Activated CD8-positive, alpha-beta memory T cell treated with anti-CD3 and anti-CD28 coated beads for 4 hours (primary cell): ENCODE results near the gene CCDC178.
"Not testable (repeated sequence)": the region's sequence is repeated elsewhere in the genome, so short reads cannot be mapped to it uniquely, and the experiment has no call there.

Experiments
- DNase-seq, 2 donors: peaks; one replicate each; pipeline ENCODE4 v3.0.0-alpha.2; 2020; ENCODE audit warnings: low read depth in 2 of 2

The CCDC178 gene

DNA sequence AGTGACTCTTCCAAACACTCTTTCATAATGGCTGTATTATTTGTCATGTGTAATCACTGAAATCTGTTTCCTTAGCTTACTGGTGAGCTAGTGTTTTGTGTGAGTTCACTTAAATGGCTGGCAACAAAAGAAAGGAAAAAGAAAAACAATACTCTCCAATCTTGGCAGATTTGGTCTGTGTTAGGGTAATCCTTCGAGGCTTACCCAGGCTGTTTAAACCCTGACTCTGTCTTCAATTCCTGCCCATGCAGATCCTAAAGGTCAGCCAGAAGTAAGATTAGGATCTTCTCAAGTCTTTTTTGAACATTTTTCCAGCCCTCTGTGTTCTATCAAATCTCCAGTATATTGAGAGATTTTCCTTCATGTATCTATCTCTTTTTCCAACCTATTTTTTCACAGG lies 85.3 kb downstream of the CCDC178 start:
- DNase-seq, result no peak

DNA sequence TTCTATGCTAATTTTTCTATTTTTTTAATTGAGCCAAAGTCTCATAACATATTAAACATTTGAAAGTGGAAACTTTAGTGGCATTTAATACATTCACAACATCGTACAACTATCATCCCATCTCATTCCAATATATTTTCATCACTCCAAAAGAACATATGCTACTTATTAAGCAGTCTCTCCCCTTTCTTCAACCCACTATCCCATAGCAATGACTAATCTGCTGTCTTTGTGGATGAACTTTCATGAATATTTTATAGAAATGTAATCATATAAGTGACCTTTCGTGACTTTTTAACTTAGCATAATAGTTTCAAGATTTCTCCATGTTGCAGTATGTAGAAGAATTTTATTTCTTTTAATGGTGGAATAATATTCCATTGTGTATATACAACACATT lies 90.3 kb downstream of the CCDC178 start:
- no peak for DNase-seq

GRCh38 chr18:33339733-33340132 lies 100.8 kb downstream of the CCDC178 start:
- DNase-seq, result not testable (repeated sequence)

- DNase-seq, result no peak
These were observed 105.7 kb downstream of the CCDC178 start for GRCh38 chr18:33334781-33335180.

GRCh38 chr18:33330711-33331110 lies 109.8 kb downstream of the CCDC178 start:
- no peak for DNase-seq

DNA sequence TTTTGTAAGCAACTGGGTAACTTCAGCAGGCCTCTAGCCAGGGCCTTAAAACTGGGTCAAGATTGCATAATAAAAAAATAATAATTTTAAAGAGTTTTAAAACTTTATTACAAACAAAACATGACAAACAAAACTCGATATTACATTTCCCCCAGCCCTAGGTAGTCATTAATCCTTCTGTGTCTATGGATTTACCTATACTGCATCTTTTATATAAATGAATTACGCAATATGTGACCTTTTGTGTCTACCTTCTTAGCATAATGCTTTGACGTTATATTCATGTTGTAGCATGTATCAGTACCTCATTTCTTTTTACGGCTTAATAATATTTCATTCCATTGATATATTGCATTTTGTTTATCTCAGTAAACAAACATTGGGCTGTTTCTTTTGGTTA lies 113.5 kb downstream of the CCDC178 start:
- DNase-seq, result no peak

GRCh38 chr18:33317640-33318039 lies 122.9 kb downstream of the CCDC178 start:
- DNase-seq, result no peak

DNA sequence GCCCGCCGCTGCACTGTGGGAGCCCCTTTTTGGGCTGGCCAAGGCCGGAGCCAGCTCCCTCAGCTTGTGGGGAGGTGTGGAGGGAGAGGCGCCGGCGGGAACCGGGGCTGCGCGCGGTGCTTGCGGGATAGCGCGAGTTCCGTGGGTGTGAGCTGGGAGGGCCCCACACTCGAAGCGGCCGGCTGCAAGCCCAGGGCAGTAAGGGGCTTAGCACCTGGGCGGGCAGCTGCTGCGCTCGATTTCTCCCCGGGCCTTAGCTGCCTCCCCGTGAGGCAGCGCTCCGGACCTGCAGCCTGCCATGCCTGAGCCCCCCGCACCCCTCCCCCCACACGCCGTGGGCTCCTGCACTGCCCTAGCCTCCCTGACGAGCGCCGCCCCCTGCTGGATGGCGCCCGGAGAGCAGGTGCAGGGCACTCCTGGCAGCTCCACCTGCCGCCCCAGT lies 124.4 kb downstream of the CCDC178 start:
- no peak for DNase-seq

GRCh38 chr18:33307520-33307919 lies 133.0 kb downstream of the CCDC178 start:
- DNase-seq, result no peak

GRCh38 chr18:33304277-33304676 lies 136.2 kb downstream of the CCDC178 start:
- DNase-seq, result no peak

GRCh38 chr18:33291539-33291938 lies 149.0 kb downstream of the CCDC178 start:
- no peak for DNase-seq

GRCh38 chr18:33288082-33288716 lies 152.3 kb downstream of the CCDC178 start:
- no peak for DNase-seq

DNA sequence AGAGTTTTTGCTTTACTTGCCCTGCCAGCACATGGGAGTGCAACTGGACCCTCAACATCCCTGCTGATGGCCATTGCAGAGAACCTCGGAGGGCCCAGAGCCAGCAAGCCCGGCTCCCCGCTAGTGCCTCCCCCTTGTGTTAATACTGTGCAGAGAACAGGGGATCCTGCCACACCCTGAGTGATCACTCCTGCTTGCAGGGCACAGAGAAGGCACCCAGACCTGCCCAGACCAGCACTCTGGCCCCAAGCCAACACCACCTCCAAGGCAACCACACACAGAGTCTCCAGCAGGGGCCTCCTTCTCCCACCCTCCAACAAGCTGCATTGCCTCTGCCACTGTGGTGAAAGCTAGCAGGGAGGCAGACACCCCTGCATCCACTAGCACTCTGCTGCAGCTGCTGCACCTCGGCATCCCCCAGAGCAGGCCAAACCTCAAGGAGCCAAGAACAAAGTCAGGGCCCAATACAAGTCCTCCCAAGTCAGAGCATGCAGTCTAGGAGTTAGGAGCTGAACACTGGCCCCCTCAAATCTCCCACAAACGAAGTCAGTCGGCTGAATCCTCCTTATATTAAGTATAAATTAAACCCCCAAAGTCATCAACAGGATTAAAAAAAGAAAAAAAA lies 157.7 kb downstream of the CCDC178 start:
- DNase-seq, result no peak

DNA sequence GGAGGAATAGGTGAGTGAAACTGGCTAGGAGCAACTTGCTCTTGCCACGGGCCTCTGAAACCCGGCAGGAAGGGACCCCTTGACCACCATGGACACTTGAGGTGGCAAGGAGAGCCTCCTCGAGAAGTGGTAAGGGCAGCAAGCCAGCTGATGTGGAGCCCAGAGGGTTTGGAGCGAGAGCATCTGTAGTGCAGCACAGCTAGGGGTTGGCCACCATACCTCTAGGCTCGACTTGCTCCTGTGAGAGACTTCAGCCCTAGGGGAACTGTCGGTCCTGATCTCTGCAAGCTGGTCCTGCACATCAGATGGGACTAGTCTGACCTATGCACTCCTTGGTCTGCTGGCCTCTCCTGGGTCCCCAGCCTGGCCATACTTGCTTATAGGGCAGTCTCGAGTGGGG lies 158.4 kb downstream of the CCDC178 start:
- DNase-seq, result no peak

DNA sequence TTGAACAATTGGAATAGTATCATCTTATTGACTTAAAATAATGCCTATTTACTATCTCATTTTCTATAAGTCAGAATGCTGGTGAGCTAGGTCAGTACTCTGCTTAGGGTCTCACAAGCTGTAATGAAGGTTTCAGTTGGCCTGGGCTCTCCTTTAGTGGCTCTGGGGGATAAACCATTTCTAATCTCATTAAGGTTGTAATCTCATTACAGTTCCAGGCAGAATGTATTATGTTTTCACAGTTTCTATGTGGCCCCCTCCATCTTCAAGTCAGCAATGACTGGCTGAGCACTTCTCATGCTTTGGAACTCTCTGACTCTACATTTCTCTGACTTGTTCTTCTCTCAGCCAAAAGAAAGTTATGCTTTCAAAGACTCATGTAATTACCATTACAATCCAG lies 163.1 kb downstream of the CCDC178 start:
- no peak for DNase-seq

DNA sequence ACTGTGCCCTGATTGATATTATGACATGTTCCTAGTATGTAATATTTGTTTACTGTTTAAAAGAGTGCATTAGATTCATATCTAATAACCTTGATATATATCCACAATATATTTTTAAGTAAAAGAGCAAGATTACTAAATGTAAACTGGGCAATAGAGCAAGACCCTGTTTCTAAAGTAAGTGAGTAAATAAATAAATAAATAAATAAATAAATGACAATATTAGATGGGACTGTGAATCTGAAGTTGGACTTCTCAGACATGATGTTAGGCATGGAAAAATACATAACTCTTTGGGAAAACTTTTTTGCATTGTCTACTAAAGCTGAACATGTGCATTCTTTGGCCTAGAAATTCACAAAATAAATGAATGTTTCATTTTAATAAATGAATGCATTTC lies 164.7 kb downstream of the CCDC178 start:
- DNase-seq, result no peak

DNA sequence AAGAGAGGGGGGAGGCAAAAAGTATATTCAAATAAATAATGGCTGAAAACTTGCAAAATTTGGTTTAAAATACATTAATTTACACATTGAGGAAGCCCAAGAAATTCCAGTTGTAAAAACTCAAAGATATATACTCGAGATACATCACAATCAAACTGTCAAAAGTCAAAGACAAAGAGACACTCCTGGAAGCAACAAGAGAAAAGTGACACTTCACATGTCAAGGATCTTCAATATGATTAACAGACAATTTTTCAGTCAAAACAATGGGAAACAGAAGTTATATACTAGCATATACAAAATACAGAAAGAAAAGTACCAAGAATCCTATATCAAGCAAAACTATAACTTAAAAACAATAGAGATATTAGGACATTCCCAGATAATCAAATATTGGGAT lies 170.2 kb downstream of the CCDC178 start:
- DNase-seq, result no peak

DNA sequence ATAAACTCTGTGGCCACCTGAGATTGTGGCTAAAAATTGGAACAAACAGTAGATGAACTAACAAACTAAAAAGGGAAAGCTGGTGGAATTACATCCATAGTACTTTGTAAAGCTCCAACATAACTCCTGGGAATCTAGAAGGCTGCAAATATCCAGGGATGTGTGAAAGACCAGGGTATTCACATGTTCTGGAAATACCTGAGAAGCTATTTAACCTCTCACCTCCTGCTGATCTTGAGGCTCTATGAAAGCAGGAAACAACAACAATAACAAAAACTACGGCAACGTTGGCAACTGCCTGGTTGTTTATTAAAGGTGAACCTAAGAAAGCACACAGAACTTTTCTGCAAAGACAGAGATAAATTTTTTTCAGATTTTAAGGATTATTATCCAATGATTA lies 171.3 kb downstream of the CCDC178 start:
- DNase-seq, result no peak

- no peak for DNase-seq
These were observed 176.0 kb downstream of the CCDC178 start for GRCh38 chr18:33264566-33264965.

GRCh38 chr18:33239298-33239697 lies 201.2 kb downstream of the CCDC178 start:
- no peak for DNase-seq

DNA sequence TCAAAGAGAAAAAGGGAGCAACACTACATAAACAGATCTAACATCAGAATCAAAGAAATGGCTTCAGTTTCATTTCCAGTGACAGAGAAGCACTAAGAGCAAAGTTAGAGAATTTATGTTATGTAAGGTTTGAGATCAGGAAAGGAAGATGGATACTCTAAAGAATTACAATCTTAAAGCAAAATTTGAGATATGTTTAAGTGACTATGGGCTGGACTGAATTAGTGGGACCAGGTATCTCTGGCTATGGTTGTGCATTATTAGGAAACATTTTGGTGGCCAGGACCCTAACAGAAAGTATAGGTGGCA lies 208.2 kb downstream of the CCDC178 start:
- no peak for DNase-seq

GRCh38 chr18:33231474-33232317 lies 208.8 kb downstream of the CCDC178 start:
- no peak for DNase-seq

- DNase-seq, result no peak
These were observed 228.2 kb downstream of the CCDC178 start for GRCh38 chr18:33212363-33212762.
